NCI-H187 (cell line): ENCODE measurements around the gene HNRNPA1.
"Not testable (repeated sequence)": the region's sequence is repeated elsewhere in the genome, so short reads cannot be mapped to it uniquely, and the experiment has no call there.

Source experiments
- DNase-seq, 2 experiments: peaks; one replicate each; lab custom pipeline; 2025; lab: John Stamatoyannopoulos, UW

HNRNPA1 gene

GRCh38 chr12:54280468-54281260 lies at the start of gene HNRNPA1:
Gene HNRNPA1, plus strand, starts transcription at chr12:54280726. Its CDS starts 82 bp downstream, at chr12:54280808.
- peak in 1 of 2 experiments; percentile 99 for DNase-seq

- not testable (repeated sequence) for DNase-seq
Measured at GRCh38 chr12:54231269-54231668, 49.3 kb upstream of the HNRNPA1 start.

GRCh38 chr12:54232790-54233189 lies 47.7 kb upstream of the HNRNPA1 start:
- no peak for DNase-seq

GRCh38 chr12:54238531-54238930 lies 42.0 kb upstream of the HNRNPA1 start:
- no peak for DNase-seq

GRCh38 chr12:54239620-54240019 lies 40.9 kb upstream of the HNRNPA1 start:
- no peak for DNase-seq

- no peak for DNase-seq
Measured at GRCh38 chr12:54240129-54240528, 40.4 kb upstream of the HNRNPA1 start.

- DNase-seq, result no peak
Measured at GRCh38 chr12:54240971-54241588, 39.4 kb upstream of the HNRNPA1 start.

GRCh38 chr12:54246011-54246641 lies 34.4 kb upstream of the HNRNPA1 start:
- DNase-seq, result no peak

GRCh38 chr12:54249489-54249888 lies 31.0 kb upstream of the HNRNPA1 start:
- DNase-seq, result no peak

GRCh38 chr12:54251667-54252284 lies 28.8 kb upstream of the HNRNPA1 start:
- no peak for DNase-seq

- DNase-seq, result no peak
Measured at GRCh38 chr12:54253240-54253639, 27.3 kb upstream of the HNRNPA1 start.

GRCh38 chr12:54257332-54257731 lies 23.2 kb upstream of the HNRNPA1 start:
- no peak for DNase-seq

- no peak for DNase-seq
Measured at GRCh38 chr12:54258201-54258681, 22.3 kb upstream of the HNRNPA1 start.

- DNase-seq, result peak in 1 of 2 experiments; percentile 42
Measured at GRCh38 chr12:54259194-54260011, 21.1 kb upstream of the HNRNPA1 start.

- no peak for DNase-seq
Measured at GRCh38 chr12:54261815-54262402, 18.6 kb upstream of the HNRNPA1 start.

GRCh38 chr12:54262403-54262925 lies 18.1 kb upstream of the HNRNPA1 start:
- DNase-seq, result peak in 1 of 2 experiments; percentile 36

GRCh38 chr12:54265364-54265812 lies 15.1 kb upstream of the HNRNPA1 start:
- DNase-seq, result no peak

- DNase-seq, result no peak
Measured at GRCh38 chr12:54266852-54267251, 13.7 kb upstream of the HNRNPA1 start.

GRCh38 chr12:54270345-54270744 lies 10.2 kb upstream of the HNRNPA1 start:
- no peak for DNase-seq

GRCh38 chr12:54272214-54272613 lies 8.3 kb upstream of the HNRNPA1 start:
- DNase-seq, result no peak

GRCh38 chr12:54273981-54274380 lies 6.5 kb upstream of the HNRNPA1 start:
- no peak for DNase-seq
